ENCODE data around the gene FLT3LG. TPM values are rescaled to one million over a fixed set of nuclear protein-coding genes. Genes with fewer than 3 reads are reported as not detected.
"Not testable (repeated sequence)": the region's sequence is repeated elsewhere in the genome, so short reads cannot be mapped to it uniquely, and the experiment has no call there.

FLT3LG gene
- total RNA-seq, 2 experiments from 2014 or later: 8.2 to 8.4 TPM

DNA sequence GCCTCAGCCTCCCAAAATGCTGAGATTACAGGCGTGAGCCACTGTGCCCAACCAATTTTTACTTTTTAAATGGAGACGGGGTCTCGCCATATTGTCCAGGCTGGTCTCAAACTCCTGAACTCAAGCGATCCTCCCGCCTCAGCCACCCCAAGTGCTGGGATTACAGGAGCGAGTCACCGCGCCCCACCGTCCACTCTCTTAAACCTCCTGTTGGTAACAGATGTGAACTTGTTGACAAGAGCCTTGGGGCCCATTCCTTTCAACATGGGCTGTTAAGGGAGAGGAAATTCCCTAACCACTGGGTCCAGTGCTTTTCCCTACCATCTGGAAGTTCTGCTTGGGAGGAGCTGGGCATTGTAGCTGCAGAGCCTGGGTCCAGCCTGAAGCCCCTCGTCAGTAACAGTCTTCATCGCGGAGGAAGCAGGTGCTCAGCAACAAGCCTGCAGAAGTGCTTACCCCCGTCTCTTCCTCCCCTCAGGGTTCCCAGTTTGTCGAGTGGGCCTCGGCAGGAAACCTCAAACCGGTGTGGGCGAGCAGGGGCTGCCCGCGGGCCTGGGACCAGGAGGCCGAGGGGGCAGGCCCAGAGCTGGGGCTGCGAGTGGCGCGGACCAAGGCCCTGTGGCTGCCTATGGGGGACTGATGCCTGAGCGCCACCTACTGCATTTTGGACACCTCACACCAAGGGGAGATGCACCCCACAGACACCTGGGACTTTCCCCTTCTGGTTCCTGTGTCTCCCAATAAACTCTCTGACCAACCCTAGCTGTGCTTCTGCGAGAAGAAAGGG, 4.0 kb upstream of the FLT3LG start:
- H3K4me2 ChIP-seq (ENCODE audit: low read length): no peak overlapping the region; the same call in 1 of the 2 replicates
- H2AFZ ChIP-seq (ENCODE audit: low read length): no peak overlapping the region
- ChIA-PET CTCF (ENCODE audit: unreplicated experiment) (interaction anchor here (1.2 kb wide), 1 partner anchor 78 kb away, joined by 3 read pairs; no protein-coding TSS in a partner anchor), POLR2A (interaction anchor here (0.7 kb wide), 1 partner anchor 16 kb away, joined by 3 read pairs; no protein-coding TSS in a partner anchor)
- peaks cover 35% of the 10 kb centered on the region for H3K4me1 ChIP-seq (ENCODE audit: insufficient read depth, low read length, poor library complexity, severe bottlenecking)
- no peaks in the 10 kb centered on the region for H3K79me2 ChIP-seq (ENCODE audit: insufficient read depth, low read depth, low read length)
- peak; percentile 72 for DNase-seq (ENCODE audit: low spot score)
- intact Hi-C loops (cut with micrococcal nuclease; ENCODE audit: unreplicated experiment): no loop called here
- H3K9me2 ChIP-seq (ENCODE audit: insufficient read depth, low read length): no peaks in the 10 kb centered on the region
- BruUV-seq (replicated peaks): no TSS peak
- peak overlapping the region; percentile 14 for H3K27ac ChIP-seq (ENCODE audit: low read depth, low read length, poor library complexity, severe bottlenecking)
- no peaks in the 10 kb centered on the region for H3K9me3 ChIP-seq (ENCODE audit: low read length)
- peaks cover 43% of the 10 kb centered on the region for H3K36me3 ChIP-seq (ENCODE audit: insufficient read depth, low read length)
- H4K20me1 ChIP-seq (ENCODE audit: insufficient read depth, low read length): no peaks in the 10 kb centered on the region
- no peak overlapping the region for H3K4me3 ChIP-seq (ENCODE audit: low read depth, low read length, poor library complexity, severe bottlenecking)
- TF ChIP-seq, protein P1, sequence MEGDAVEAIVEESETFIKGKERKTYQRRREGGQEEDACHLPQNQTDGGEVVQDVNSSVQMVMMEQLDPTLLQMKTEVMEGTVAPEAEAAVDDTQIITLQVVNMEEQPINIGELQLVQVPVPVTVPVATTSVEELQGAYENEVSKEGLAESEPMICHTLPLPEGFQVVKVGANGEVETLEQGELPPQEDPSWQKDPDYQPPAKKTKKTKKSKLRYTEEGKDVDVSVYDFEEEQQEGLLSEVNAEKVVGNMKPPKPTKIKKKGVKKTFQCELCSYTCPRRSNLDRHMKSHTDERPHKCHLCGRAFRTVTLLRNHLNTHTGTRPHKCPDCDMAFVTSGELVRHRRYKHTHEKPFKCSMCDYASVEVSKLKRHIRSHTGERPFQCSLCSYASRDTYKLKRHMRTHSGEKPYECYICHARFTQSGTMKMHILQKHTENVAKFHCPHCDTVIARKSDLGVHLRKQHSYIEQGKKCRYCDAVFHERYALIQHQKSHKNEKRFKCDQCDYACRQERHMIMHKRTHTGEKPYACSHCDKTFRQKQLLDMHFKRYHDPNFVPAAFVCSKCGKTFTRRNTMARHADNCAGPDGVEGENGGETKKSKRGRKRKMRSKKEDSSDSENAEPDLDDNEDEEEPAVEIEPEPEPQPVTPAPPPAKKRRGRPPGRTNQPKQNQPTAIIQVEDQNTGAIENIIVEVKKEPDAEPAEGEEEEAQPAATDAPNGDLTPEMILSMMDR (conservative IDR thresholded peaks at IDR 0.05; ENCODE audit: low read length): peak; percentile 83
- TF ChIP-seq EZH2phosphoT487 (IDR thresholded peaks at IDR 0.05; ENCODE audit: borderline replicate concordance, low read depth, low read length): no peak

GRCh38 chr19:49470615-49470978, 3.4 kb upstream of the FLT3LG start:
- no peak overlapping the region for H3K4me3 ChIP-seq (ENCODE audit: low read depth, low read length, poor library complexity, severe bottlenecking)
- H3K36me3 ChIP-seq (ENCODE audit: insufficient read depth, low read length): peaks cover 37% of the 10 kb centered on the region
- POLR2A ChIA-PET: interaction anchor here (0.7 kb wide), 1 partner anchor 16 kb away, joined by 3 read pairs; no protein-coding TSS in a partner anchor
- H3K9me2 ChIP-seq (ENCODE audit: insufficient read depth, low read length): no peaks in the 10 kb centered on the region
- H3K9me3 ChIP-seq (ENCODE audit: low read length): no peaks in the 10 kb centered on the region
- H3K4me2 ChIP-seq (ENCODE audit: low read length): no peak overlapping the region; the same call in 1 of the 2 replicates
- CTCF ChIA-PET (ENCODE audit: unreplicated experiment): interaction anchor here (1.2 kb wide), 1 partner anchor 79 kb away, joined by 3 read pairs; no protein-coding TSS in a partner anchor
- TF ChIP-seq, protein P1 (conservative IDR thresholded peaks at IDR 0.05; ENCODE audit: low read length): no peak; the same call in 1 of the 2 replicates
- no peak for TF ChIP-seq EZH2phosphoT487 (IDR thresholded peaks at IDR 0.05; ENCODE audit: borderline replicate concordance, low read depth, low read length)
- H3K4me1 ChIP-seq (ENCODE audit: insufficient read depth, low read length, poor library complexity, severe bottlenecking): peaks cover 41% of the 10 kb centered on the region
- DNase-seq (ENCODE audit: low spot score): no peak
- intact Hi-C loops (cut with micrococcal nuclease; ENCODE audit: unreplicated experiment): no loop called here
- BruUV-seq (replicated peaks): TSS peak; percentile 73
- no peaks in the 10 kb centered on the region for H3K79me2 ChIP-seq (ENCODE audit: insufficient read depth, low read depth, low read length)
- H4K20me1 ChIP-seq (ENCODE audit: insufficient read depth, low read length): no peaks in the 10 kb centered on the region
- peak overlapping the region; percentile 14 for H3K27ac ChIP-seq (ENCODE audit: low read depth, low read length, poor library complexity, severe bottlenecking)
- no peak overlapping the region for H2AFZ ChIP-seq (ENCODE audit: low read length)

DNA sequence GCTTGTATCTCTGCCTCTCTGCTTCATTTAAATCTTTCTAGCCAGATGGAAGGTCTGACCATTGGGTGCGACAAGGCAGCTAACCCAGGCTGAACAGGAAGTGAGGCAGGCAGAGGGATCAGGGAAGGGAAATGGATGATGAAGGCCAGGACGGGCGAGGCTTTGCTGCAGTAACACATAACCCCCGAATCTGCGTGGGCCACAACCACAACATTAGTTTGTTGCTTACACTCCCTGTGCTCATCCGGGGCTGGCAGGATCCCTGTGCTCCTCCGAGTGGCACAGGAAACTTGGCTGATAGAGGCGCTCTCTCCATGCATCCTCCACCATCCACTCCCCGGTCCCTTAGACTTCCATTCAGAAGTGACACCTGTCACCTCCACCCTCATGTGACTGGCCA, 1.1 kb upstream of the FLT3LG start:
- Histone ChIP-seq H3K4me2 (ENCODE audit: low read length) (no peak overlapping the region), H3K36me3 (ENCODE audit: insufficient read depth, low read length) (peaks cover 29% of the 10 kb centered on the region; the same call in 1 of the 2 replicates), H3K27ac (ENCODE audit: low read depth, low read length, poor library complexity, severe bottlenecking) (no peak overlapping the region), H3K9me3 (ENCODE audit: low read length) (no peaks in the 10 kb centered on the region), H3K4me1 (ENCODE audit: insufficient read depth, low read length, poor library complexity, severe bottlenecking) (peaks cover 49% of the 10 kb centered on the region), H3K79me2 (ENCODE audit: insufficient read depth, low read depth, low read length) (no peaks in the 10 kb centered on the region), H4K20me1 (ENCODE audit: insufficient read depth, low read length) (no peaks in the 10 kb centered on the region), H3K4me3 (ENCODE audit: low read depth, low read length, poor library complexity, severe bottlenecking) (no peak overlapping the region), H2AFZ (ENCODE audit: low read length) (no peak overlapping the region), H3K9me2 (ENCODE audit: insufficient read depth, low read length) (no peaks in the 10 kb centered on the region)
- TF ChIP-seq EZH2phosphoT487 (IDR thresholded peaks at IDR 0.05; ENCODE audit: borderline replicate concordance, low read depth, low read length): no peak
- TF ChIP-seq, protein P1 (conservative IDR thresholded peaks at IDR 0.05; ENCODE audit: low read length): no peak
- no TSS peak for BruUV-seq (replicated peaks)
- ChIA-PET POLR2A (interaction anchor here (0.7 to 1.4 kb wide), 2 partner anchors 16 to 102 kb away, joined by 3 to 4 read pairs; no protein-coding TSS in a partner anchor), CTCF (ENCODE audit: unreplicated experiment) (interaction anchor here (1.2 kb wide), 1 partner anchor 20 kb away, joined by 3 read pairs; the partner anchor contains the start of gene ALDH16A1)
- DNase-seq (ENCODE audit: low spot score): no peak
- intact Hi-C loops (cut with micrococcal nuclease; ENCODE audit: unreplicated experiment): no loop called here

DNA sequence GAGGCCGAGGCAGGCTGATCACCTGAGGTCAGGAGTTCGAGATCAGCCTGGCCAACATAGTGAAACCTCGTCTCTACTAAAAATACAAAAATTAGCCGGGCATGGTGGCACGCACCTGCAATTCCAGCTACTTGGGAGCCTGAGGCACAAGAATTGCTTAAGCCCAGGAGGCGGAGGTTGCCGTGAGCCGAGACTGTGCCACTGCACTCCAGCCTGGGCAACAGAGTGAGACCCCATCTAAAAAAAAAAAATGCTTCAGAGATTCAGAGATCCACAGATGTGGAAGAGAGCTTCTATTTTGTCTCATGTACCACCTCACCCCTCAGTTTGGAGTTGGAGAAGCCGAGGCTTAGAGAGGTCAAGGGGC, 531 bp upstream of the FLT3LG start:
- BruUV-seq (replicated peaks); DNase-seq (ENCODE audit: low spot score); H3K9me2 ChIP-seq (ENCODE audit: insufficient read depth, low read length); intact Hi-C loops (cut with micrococcal nuclease; ENCODE audit: unreplicated experiment); H4K20me1 ChIP-seq (ENCODE audit: insufficient read depth, low read length); H3K79me2 ChIP-seq (ENCODE audit: insufficient read depth, low read depth, low read length); H3K9me3 ChIP-seq (ENCODE audit: low read length): not testable (repeated sequence)
- H3K27ac ChIP-seq (ENCODE audit: low read depth, low read length, poor library complexity, severe bottlenecking): peak overlapping the region; percentile 44
- H3K4me2 ChIP-seq (ENCODE audit: low read length): peak overlapping the region; percentile 97
- POLR2A ChIA-PET: interaction anchor here (0.6 to 1.4 kb wide), 3 partner anchors 16 to 101 kb away, joined by 3 to 4 read pairs (median 3); no protein-coding TSS in a partner anchor
- peaks cover 47% of the 10 kb centered on the region for H3K4me1 ChIP-seq (ENCODE audit: insufficient read depth, low read length, poor library complexity, severe bottlenecking)
- peaks cover 26% of the 10 kb centered on the region; the same call in 1 of the 2 replicates for H3K36me3 ChIP-seq (ENCODE audit: insufficient read depth, low read length)
- CTCF ChIA-PET (ENCODE audit: unreplicated experiment): interaction anchor here (1.2 kb wide), 1 partner anchor 21 kb away, joined by 3 read pairs; the partner anchor contains the start of gene ALDH16A1
- H3K4me3 ChIP-seq (ENCODE audit: low read depth, low read length, poor library complexity, severe bottlenecking): peak overlapping the region; percentile 69
- peak overlapping the region; percentile 62 for H2AFZ ChIP-seq (ENCODE audit: low read length)

Measured in OCI-LY7 (cell line).